Measurements from ENCODE around the gene BARD1. TPM values are rescaled to one million over a fixed set of nuclear protein-coding genes. Genes with fewer than 3 reads are reported as not detected.

Gene BARD1
- total RNA-seq, 1 experiment from 2014 or later: 39.6 TPM

DNA sequence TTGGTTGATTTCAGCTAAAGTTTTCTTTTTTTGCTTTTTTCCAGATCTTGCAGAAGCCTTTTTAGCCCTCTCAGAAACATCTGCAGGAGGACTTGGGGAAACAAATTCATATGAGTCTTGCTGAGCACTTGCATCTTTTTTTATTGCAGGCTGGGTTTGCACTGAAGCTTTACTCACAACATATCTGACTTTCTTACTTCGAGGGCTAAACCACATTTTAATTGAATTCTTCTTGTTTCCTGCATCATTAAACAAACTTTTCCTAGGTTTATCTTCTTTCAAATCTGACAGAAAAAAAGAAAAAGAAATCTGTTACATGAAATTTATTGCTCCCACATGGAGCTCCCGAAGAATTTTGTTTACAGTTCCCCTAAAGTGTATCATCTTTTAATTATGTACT is 28.3 kb downstream of the BARD1 start:
- TF ChIP-seq NFYB (CRISPR knock-in tag; conservative IDR thresholded peaks at IDR 0.05; ENCODE audit: low read depth) (no peak), MXD4 (CRISPR knock-in tag; IDR thresholded peaks at IDR 0.05; ENCODE audit: borderline replicate concordance) (no peak), NR3C1 (CRISPR knock-in tag; conservative IDR thresholded peaks at IDR 0.05; ENCODE audit: low read depth) (no peak), TP53 (CRISPR knock-in tag; IDR thresholded peaks at IDR 0.05) (no peak), GTF2I (CRISPR knock-in tag; conservative IDR thresholded peaks at IDR 0.05) (no peak), SMAD4 (CRISPR knock-in tag; IDR thresholded peaks at IDR 0.05) (no peak), SMAD3 (CRISPR knock-in tag; IDR thresholded peaks at IDR 0.05; ENCODE audit: borderline replicate concordance) (no peak), JUN (CRISPR knock-in tag; IDR thresholded peaks at IDR 0.05) (no peak), FOXK1 (CRISPR knock-in tag; IDR thresholded peaks at IDR 0.05) (no peak), ZNF219 (CRISPR knock-in tag; IDR thresholded peaks at IDR 0.05; ENCODE audit: borderline replicate concordance) (no peak), NR2C2 (CRISPR knock-in tag; IDR thresholded peaks at IDR 0.05) (no peak), IRF2 (CRISPR knock-in tag; IDR thresholded peaks at IDR 0.05; ENCODE audit: borderline replicate concordance, low read depth) (no peak), GABPB1 (CRISPR knock-in tag; IDR thresholded peaks at IDR 0.05) (no peak), ATF1 (CRISPR knock-in tag; IDR thresholded peaks at IDR 0.05) (no peak), MYBL2 (CRISPR knock-in tag; IDR thresholded peaks at IDR 0.05) (no peak)
- TF ChIP-seq, protein P1, sequence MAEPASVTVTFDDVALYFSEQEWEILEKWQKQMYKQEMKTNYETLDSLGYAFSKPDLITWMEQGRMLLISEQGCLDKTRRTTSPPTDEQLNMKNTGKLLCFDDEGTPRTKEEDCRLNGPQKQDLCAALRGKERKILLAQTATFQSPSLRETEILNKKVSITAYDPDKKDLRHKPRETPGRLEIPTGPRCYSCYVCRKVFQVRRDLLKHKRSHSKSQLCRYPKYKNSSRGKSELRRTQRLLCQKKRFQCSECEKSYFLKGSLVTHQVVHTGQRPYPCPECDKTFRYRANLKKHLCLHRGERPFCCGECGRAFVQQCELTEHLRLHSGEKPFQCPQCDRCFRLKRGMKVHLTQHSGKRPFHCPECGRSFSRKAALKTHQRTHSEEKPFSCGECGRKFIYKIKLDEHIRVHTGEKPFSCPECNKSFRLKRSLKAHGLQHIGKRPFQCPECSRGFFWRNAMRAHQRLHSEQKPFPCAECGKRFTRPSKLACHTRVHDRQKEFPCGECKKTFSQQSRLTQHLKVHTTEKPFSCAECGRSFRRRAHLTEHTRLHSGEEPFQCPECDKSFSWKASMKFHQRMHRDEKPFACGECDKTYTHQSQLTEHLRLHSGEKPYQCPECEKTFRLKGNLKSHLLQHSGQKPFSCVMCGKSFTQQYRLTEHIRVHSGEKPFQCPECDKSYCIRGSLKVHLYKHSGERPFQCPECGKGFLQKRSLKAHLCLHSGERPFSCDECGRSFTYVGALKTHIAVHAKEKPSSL (CRISPR knock-in tag; conservative IDR thresholded peaks at IDR 0.05): no peak
- TF ChIP-seq, protein P2, sequence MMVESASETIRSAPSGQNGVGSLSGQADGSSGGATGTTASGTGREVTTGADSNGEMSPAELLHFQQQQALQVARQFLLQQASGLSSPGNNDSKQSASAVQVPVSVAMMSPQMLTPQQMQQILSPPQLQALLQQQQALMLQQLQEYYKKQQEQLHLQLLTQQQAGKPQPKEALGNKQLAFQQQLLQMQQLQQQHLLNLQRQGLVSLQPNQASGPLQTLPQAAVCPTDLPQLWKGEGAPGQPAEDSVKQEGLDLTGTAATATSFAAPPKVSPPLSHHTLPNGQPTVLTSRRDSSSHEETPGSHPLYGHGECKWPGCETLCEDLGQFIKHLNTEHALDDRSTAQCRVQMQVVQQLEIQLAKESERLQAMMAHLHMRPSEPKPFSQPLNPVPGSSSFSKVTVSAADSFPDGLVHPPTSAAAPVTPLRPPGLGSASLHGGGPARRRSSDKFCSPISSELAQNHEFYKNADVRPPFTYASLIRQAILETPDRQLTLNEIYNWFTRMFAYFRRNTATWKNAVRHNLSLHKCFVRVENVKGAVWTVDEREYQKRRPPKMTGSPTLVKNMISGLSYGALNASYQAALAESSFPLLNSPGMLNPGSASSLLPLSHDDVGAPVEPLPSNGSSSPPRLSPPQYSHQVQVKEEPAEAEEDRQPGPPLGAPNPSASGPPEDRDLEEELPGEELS (CRISPR knock-in tag; IDR thresholded peaks at IDR 0.05): no peak
- TF ChIP-seq, protein P3, sequence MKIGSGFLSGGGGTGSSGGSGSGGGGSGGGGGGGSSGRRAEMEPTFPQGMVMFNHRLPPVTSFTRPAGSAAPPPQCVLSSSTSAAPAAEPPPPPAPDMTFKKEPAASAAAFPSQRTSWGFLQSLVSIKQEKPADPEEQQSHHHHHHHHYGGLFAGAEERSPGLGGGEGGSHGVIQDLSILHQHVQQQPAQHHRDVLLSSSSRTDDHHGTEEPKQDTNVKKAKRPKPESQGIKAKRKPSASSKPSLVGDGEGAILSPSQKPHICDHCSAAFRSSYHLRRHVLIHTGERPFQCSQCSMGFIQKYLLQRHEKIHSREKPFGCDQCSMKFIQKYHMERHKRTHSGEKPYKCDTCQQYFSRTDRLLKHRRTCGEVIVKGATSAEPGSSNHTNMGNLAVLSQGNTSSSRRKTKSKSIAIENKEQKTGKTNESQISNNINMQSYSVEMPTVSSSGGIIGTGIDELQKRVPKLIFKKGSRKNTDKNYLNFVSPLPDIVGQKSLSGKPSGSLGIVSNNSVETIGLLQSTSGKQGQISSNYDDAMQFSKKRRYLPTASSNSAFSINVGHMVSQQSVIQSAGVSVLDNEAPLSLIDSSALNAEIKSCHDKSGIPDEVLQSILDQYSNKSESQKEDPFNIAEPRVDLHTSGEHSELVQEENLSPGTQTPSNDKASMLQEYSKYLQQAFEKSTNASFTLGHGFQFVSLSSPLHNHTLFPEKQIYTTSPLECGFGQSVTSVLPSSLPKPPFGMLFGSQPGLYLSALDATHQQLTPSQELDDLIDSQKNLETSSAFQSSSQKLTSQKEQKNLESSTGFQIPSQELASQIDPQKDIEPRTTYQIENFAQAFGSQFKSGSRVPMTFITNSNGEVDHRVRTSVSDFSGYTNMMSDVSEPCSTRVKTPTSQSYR (CRISPR knock-in tag; IDR thresholded peaks at IDR 0.05): no peak
- TF ChIP-seq, protein P4, sequence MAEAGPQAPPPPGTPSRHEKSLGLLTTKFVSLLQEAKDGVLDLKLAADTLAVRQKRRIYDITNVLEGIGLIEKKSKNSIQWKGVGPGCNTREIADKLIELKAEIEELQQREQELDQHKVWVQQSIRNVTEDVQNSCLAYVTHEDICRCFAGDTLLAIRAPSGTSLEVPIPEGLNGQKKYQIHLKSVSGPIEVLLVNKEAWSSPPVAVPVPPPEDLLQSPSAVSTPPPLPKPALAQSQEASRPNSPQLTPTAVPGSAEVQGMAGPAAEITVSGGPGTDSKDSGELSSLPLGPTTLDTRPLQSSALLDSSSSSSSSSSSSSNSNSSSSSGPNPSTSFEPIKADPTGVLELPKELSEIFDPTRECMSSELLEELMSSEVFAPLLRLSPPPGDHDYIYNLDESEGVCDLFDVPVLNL (CRISPR knock-in tag; IDR thresholded peaks at IDR 0.05; ENCODE audit: borderline replicate concordance, low read depth): no peak
- no peak for ATAC-seq
- ChIA-PET CTCF (no interaction called here), POLR2A (no interaction called here)
- H3K9me3 Mint-ChIP-seq: peaks cover 18% of the 10 kb centered on the region
- DNase-seq (ENCODE audit: low spot score): no peak
- no peak overlapping the region for H3K4me3 Mint-ChIP-seq
- H3K27me3 Mint-ChIP-seq (ENCODE audit: low read depth): no peaks in the 10 kb centered on the region
- H3K27ac Mint-ChIP-seq: no peak overlapping the region
- peaks cover 79% of the 10 kb centered on the region for H3K36me3 Mint-ChIP-seq
- peaks cover 9% of the 10 kb centered on the region for H3K4me1 Mint-ChIP-seq

DNA sequence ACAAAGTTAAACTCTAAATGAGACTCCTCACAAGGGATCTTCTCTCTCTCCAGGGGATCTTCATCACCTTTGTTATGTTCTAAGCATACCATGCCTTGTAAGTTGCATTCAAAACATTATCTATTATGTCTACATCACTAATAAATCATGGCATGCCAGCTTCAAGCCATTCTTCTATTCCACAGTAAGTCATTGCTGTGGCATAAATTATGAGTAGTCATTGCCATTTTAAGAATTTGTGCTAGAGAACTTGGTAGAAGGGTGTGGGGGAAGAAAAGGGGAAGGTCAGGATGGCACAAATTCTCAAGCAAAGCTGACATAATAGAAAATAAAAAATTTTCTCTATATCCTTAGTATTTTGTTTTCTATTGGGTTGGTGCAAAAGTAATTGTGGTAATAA is 33.5 kb downstream of the BARD1 start:
- H3K9me3 Mint-ChIP-seq: peaks cover 7% of the 10 kb centered on the region
- no peak for DNase-seq (ENCODE audit: low spot score)
- no peaks in the 10 kb centered on the region for H3K4me1 Mint-ChIP-seq
- no peak for ATAC-seq
- POLR2A ChIA-PET: no interaction called here
- no peaks in the 10 kb centered on the region for H3K27me3 Mint-ChIP-seq (ENCODE audit: low read depth)
- no peak overlapping the region for H3K4me3 Mint-ChIP-seq
- H3K27ac Mint-ChIP-seq: no peak overlapping the region
- CTCF ChIA-PET: no interaction called here
- peaks cover 63% of the 10 kb centered on the region for H3K36me3 Mint-ChIP-seq
- TF ChIP-seq SMAD4 (CRISPR knock-in tag; IDR thresholded peaks at IDR 0.05): no peak
- TF ChIP-seq, protein P5, sequence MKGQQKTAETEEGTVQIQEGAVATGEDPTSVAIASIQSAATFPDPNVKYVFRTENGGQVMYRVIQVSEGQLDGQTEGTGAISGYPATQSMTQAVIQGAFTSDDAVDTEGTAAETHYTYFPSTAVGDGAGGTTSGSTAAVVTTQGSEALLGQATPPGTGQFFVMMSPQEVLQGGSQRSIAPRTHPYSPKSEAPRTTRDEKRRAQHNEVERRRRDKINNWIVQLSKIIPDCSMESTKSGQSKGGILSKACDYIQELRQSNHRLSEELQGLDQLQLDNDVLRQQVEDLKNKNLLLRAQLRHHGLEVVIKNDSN (CRISPR knock-in tag; IDR thresholded peaks at IDR 0.05): no peak
- TF ChIP-seq, protein P6, sequence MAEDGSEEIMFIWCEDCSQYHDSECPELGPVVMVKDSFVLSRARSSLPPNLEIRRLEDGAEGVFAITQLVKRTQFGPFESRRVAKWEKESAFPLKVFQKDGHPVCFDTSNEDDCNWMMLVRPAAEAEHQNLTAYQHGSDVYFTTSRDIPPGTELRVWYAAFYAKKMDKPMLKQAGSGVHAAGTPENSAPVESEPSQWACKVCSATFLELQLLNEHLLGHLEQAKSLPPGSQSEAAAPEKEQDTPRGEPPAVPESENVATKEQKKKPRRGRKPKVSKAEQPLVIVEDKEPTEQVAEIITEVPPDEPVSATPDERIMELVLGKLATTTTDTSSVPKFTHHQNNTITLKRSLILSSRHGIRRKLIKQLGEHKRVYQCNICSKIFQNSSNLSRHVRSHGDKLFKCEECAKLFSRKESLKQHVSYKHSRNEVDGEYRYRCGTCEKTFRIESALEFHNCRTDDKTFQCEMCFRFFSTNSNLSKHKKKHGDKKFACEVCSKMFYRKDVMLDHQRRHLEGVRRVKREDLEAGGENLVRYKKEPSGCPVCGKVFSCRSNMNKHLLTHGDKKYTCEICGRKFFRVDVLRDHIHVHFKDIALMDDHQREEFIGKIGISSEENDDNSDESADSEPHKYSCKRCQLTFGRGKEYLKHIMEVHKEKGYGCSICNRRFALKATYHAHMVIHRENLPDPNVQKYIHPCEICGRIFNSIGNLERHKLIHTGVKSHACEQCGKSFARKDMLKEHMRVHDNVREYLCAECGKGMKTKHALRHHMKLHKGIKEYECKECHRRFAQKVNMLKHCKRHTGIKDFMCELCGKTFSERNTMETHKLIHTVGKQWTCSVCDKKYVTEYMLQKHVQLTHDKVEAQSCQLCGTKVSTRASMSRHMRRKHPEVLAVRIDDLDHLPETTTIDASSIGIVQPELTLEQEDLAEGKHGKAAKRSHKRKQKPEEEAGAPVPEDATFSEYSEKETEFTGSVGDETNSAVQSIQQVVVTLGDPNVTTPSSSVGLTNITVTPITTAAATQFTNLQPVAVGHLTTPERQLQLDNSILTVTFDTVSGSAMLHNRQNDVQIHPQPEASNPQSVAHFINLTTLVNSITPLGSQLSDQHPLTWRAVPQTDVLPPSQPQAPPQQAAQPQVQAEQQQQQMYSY (CRISPR knock-in tag; IDR thresholded peaks at IDR 0.05): no peak
- TF ChIP-seq, protein P7, sequence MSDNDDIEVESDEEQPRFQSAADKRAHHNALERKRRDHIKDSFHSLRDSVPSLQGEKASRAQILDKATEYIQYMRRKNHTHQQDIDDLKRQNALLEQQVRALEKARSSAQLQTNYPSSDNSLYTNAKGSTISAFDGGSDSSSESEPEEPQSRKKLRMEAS (CRISPR knock-in tag; IDR thresholded peaks at IDR 0.05): no peak

All from WTC11 (cell line).